IMR-90 (cell line): Measurements from ENCODE around the gene PRLR. TPM values are rescaled to one million over a fixed set of nuclear protein-coding genes. Genes with fewer than 3 reads are reported as not detected.

ENCODE experiments used
- ATAC-seq: fragments of 200-7000 bp; cut with Tn5 transposase; 2 replicates; pipeline ENCODE4 v1.9.1; 2020; ENCODE audit warnings: low read depth, mild to moderate bottlenecking, moderate library complexity
- BruUV-seq: library from RNA; stranded (reverse); fragments of 400-500 nt; replicated peaks from 2 replicates; lab custom pipeline; 2021; lab: Mats Ljungman, UMichigan
- CTCF ChIA-PET: fragments of 300-600 bp; formaldehyde crosslinking; extraction: SDS; loops from one replicate; lab custom pipeline; 2021; ENCODE audit warnings: antibody characterized with exemption; lab: Yijun Ruan, JAX
- POLR2A ChIA-PET: fragments of 300-600 bp; sonication (Branson Sonifier 250); formaldehyde crosslinking; loops from one replicate; lab custom pipeline; 2022; ENCODE audit warnings: antibody characterized with exemption; ENCODE audit not compliant: unreplicated experiment; lab: Charles Lee
- DNase-seq: peaks from one replicate; pipeline ENCODE4 v3.0.0; 2013
- H2AFZ ChIP-seq: replicated peaks from 2 replicates; pipeline ENCODE3; 2013; ENCODE audit warnings: low read length, mild to moderate bottlenecking; ENCODE audit not compliant: poor library complexity
- H2AK5ac ChIP-seq: 2 replicates; pipeline ENCODE4 v1.6.1; 2013; ENCODE audit warnings: low read depth, low read length, inconsistent platforms
- H2AK9ac ChIP-seq: replicated peaks from 2 replicates; pipeline ENCODE3; 2013; ENCODE audit warnings: mild to moderate bottlenecking, low read depth, low read length, moderate library complexity; ENCODE audit not compliant: poor library complexity
- H2BK120ac ChIP-seq: 2 replicates; pipeline ENCODE4 v1.6.1; 2013; ENCODE audit warnings: low read depth, low read length, inconsistent platforms
- H2BK15ac ChIP-seq: 3 replicates; pipeline ENCODE4 v1.6.1; 2013; ENCODE audit warnings: low read depth, low read length, inconsistent platforms
- H2BK20ac ChIP-seq: 2 replicates; pipeline ENCODE4 v1.6.1; 2013; ENCODE audit warnings: low read depth, mild to moderate bottlenecking, inconsistent platforms, low read length, moderate library complexity
- H2BK5ac ChIP-seq: 2 replicates; pipeline ENCODE4 v1.6.1; 2013; ENCODE audit warnings: mild to moderate bottlenecking, low read depth, low read length, inconsistent platforms; ENCODE audit not compliant: poor library complexity, severe bottlenecking
- H3K14ac ChIP-seq: replicated peaks from 2 replicates; pipeline ENCODE4 v1.6.1; 2013; ENCODE audit warnings: low read depth, low read length, inconsistent platforms
- H3K18ac ChIP-seq: 2 replicates; pipeline ENCODE4 v1.6.1; 2013; ENCODE audit warnings: low read depth, low read length, control low read depth
- H3K23ac ChIP-seq: 2 replicates; pipeline ENCODE4 v1.6.1; 2013; ENCODE audit warnings: low read depth, low read length, inconsistent platforms
- H3K27ac ChIP-seq: 2 replicates; pipeline ENCODE4 v1.5.1; 2013; ENCODE audit warnings: mild to moderate bottlenecking, control low read depth, low read length; ENCODE audit not compliant: insufficient read depth
- H3K27me3 ChIP-seq: 2 replicates; pipeline ENCODE4 v1.6.1; 2013; ENCODE audit warnings: low read length; ENCODE audit not compliant: control insufficient read depth, insufficient read depth
- H3K36me3 ChIP-seq: 2 replicates; pipeline ENCODE4 v1.6.1; 2013; ENCODE audit warnings: low read length, mixed read lengths; ENCODE audit not compliant: control insufficient read depth, insufficient read depth
- H3K4ac ChIP-seq: 2 replicates; pipeline ENCODE4 v1.6.1; 2013; ENCODE audit warnings: low read depth, low read length, inconsistent platforms
- H3K4me1 ChIP-seq: 2 replicates; pipeline ENCODE4 v1.6.1; 2013; ENCODE audit warnings: low read length, mixed read lengths; ENCODE audit not compliant: control insufficient read depth, insufficient read depth
- H3K4me2 ChIP-seq: 2 replicates; pipeline ENCODE4 v1.6.1; 2013; ENCODE audit warnings: low read depth, mild to moderate bottlenecking, control low read depth, low read length, moderate library complexity
- H3K4me3 ChIP-seq: 2 replicates; pipeline ENCODE4 v1.5.1; 2013; ENCODE audit warnings: low read depth, mild to moderate bottlenecking, control low read depth, low read length, moderate library complexity; ENCODE audit not compliant: insufficient read depth
- H3K56ac ChIP-seq: 2 replicates; pipeline ENCODE4 v1.6.1; 2013; ENCODE audit warnings: low read length, inconsistent platforms; ENCODE audit not compliant: insufficient read depth; ENCODE audit errors: extremely low read depth
- H3K79me1 ChIP-seq, 2 experiments: 2 replicates each; pipeline ENCODE4 v1.6.1; 2013; ENCODE audit warnings: low read length in 2 of 2, inconsistent platforms in 1 of 2, low read depth in 1 of 2
- H3K9ac ChIP-seq: 2 replicates; pipeline ENCODE4 v1.6.1; 2013; ENCODE audit warnings: low read depth, low read length, control low read depth
- H3K9me1 ChIP-seq: 2 replicates; pipeline ENCODE4 v1.6.1; 2013; ENCODE audit warnings: low read length, inconsistent platforms; ENCODE audit not compliant: insufficient read depth
- H3K9me3 ChIP-seq: 2 replicates; pipeline ENCODE4 v1.6.1; 2013; ENCODE audit warnings: low read length; ENCODE audit not compliant: control insufficient read depth, insufficient read depth
- H4K20me1 ChIP-seq: 2 replicates; pipeline ENCODE4 v1.6.1; 2013; ENCODE audit warnings: low read length, inconsistent platforms; ENCODE audit not compliant: insufficient read depth
- H4K5ac ChIP-seq: 2 replicates; pipeline ENCODE4 v1.6.1; 2013; ENCODE audit warnings: mild to moderate bottlenecking, low read depth, low read length, control low read depth
- H4K8ac ChIP-seq, 2 experiments: 2 replicates each; pipeline ENCODE4 v1.6.1; 2013; ENCODE audit warnings: low read depth in 2 of 2, low read length in 2 of 2, control low read depth in 1 of 2, inconsistent platforms in 1 of 2
- H4K91ac ChIP-seq: 2 replicates; pipeline ENCODE4 v1.6.1; 2013; ENCODE audit warnings: low read depth, low read length, inconsistent platforms; ENCODE audit not compliant: insufficient read depth
- BHLHE40 ChIP-seq: fragments of 150-350 bp; IDR thresholded peaks from 2 replicates; pipeline ENCODE4 v1.6.1; 2016; ENCODE audit warnings: mild to moderate bottlenecking, low read depth, low read length
- CEBPB ChIP-seq: IDR thresholded peaks from 2 replicates; pipeline ENCODE4 v1.6.1; 2012; ENCODE audit warnings: low read depth, low read length, improper control_type of control experiment
- CHD1 ChIP-seq: IDR thresholded peaks from 2 replicates; pipeline ENCODE4 v1.6.1; 2012; ENCODE audit warnings: low read depth, low read length, improper control_type of control experiment
- CTCF ChIP-seq: conservative IDR thresholded peaks from 2 replicates; pipeline ENCODE4 v1.5.1; 2012; ENCODE audit warnings: mild to moderate bottlenecking, low read depth, low read length, improper control_type of control experiment
- MAFK ChIP-seq: IDR thresholded peaks from 2 replicates; pipeline ENCODE4 v1.6.1; 2012; ENCODE audit warnings: low read depth, low read length, improper control_type of control experiment
- MAZ ChIP-seq: IDR thresholded peaks from 2 replicates; pipeline ENCODE4 v1.6.1; 2012; ENCODE audit warnings: low read depth, mild to moderate bottlenecking, low read length, improper control_type of control experiment, moderate library complexity, borderline replicate concordance
- MXI1 ChIP-seq: IDR thresholded peaks from 2 replicates; pipeline ENCODE4 v1.6.1; 2012; ENCODE audit warnings: low read depth, mild to moderate bottlenecking, low read length, moderate library complexity, borderline replicate concordance
- NFE2L2 ChIP-seq: fragments of 150-350 bp; IDR thresholded peaks from 2 replicates; pipeline ENCODE4 v1.6.1; 2016; ENCODE audit warnings: low read depth, mild to moderate bottlenecking, low read length
- POLR2A ChIP-seq: IDR thresholded peaks from 2 replicates; pipeline ENCODE4 v1.6.1; 2012; ENCODE audit warnings: mild to moderate bottlenecking, low read depth, low read length
- RAD21 ChIP-seq: IDR thresholded peaks from 2 replicates; pipeline ENCODE4 v1.6.1; 2012; ENCODE audit warnings: low read length, improper control_type of control experiment
- RCOR1 ChIP-seq: IDR thresholded peaks from 2 replicates; pipeline ENCODE4 v1.6.1; 2012; ENCODE audit warnings: mild to moderate bottlenecking, low read length, improper control_type of control experiment; ENCODE audit not compliant: insufficient replicate concordance
- RFX5 ChIP-seq: IDR thresholded peaks from 2 replicates; pipeline ENCODE4 v1.8.0; 2012; ENCODE audit warnings: low read depth, mild to moderate bottlenecking, low read length, moderate library complexity
- SMC3 ChIP-seq: fragments of 150-350 bp; IDR thresholded peaks from 2 replicates; pipeline ENCODE4 v1.6.1; 2016; ENCODE audit warnings: low read depth, mild to moderate bottlenecking, antibody characterized with exemption, low read length, moderate library complexity
- USF2 ChIP-seq: fragments of 150-350 bp; IDR thresholded peaks from 2 replicates; pipeline ENCODE4 v1.6.1; 2017; ENCODE audit warnings: mild to moderate bottlenecking, antibody characterized with exemption, low read length, low read depth
- WGBS, 2 experiments: methylation state at CpG; one replicate each; pipeline versions ENCODE4 v1.1.5 to v1.1.7; 2013; ENCODE audit warnings: missing lambda C conversion rate in 2 of 2; ENCODE audit not compliant: insufficient read length in 1 of 2; ENCODE audit errors: extremely low coverage in 2 of 2; 5-methylcytosine and 5-hydroxymethylcytosine counted together
- dilution Hi-C: fragments of 300-500 bp; cut with HindIII; formaldehyde crosslinking; loops from one replicate; pipeline ENCODE4 v1.14.3; 2018; ENCODE audit warnings: low sequenced_read_pairs; ENCODE audit not compliant: unreplicated experiment
- in situ Hi-C: fragments of 300-500 bp; cut with MboI; formaldehyde crosslinking; loops from 3 replicates; pipeline ENCODE4 v1.14.3; 2019; ENCODE audit warnings: low sequenced_read_pairs, inconsistent platforms, mixed read lengths
- intact Hi-C: fragments of 100-400 bp; cut with micrococcal nuclease; formaldehyde crosslinking; loops from 2 replicates; pipeline ENCODE4 v1.10.0; 2022
- polyA plus RNA-seq, 3 experiments: library from polyadenylated mRNA; depleted of rRNA; stranded (reverse); fragments of >200 nt; gene quantifications; 2 replicates each; pipeline ENCODE4 v1.2.3, GENCODE V29; 2012; ENCODE audit warnings: low replicate concordance in 1 of 3
- total RNA-seq: library from RNA; depleted of rRNA; stranded (reverse); fragments of >200 nt; gene quantifications from 2 replicates; pipeline ENCODE4 v1.2.3, GENCODE V29; 2012

PRLR gene
- total and polyA plus RNA-seq, 2 of the 4 experiments (the other 2 are of a cell fraction) = 0.24 to 0.54 TPM

- Histone ChIP-seq H3K4me1 (peaks cover 4% of the 10 kb centered on the region; the same call in 1 of the 2 replicates), H3K14ac (0 out of 2 replicates have a peak overlapping the region, but pooled peaks have one; percentile 6), H3K4me3 (no peak overlapping the region), H3K79me1 (no peaks in the 10 kb centered on the region), H2BK20ac (no peak overlapping the region), H2BK15ac (no peak overlapping the region), H3K4ac (no peak overlapping the region), H3K27ac (no peak overlapping the region), H2AK5ac (no peak overlapping the region), H3K23ac (no peak overlapping the region), H4K8ac (no peak overlapping the region), H2BK5ac (no peak overlapping the region), H4K91ac (no peak overlapping the region), H4K5ac (no peak overlapping the region), H3K4me2 (no peak overlapping the region), H3K9me1 (no peaks in the 10 kb centered on the region), H2AFZ (no peak overlapping the region), H3K9me3 (no peaks in the 10 kb centered on the region), H3K9ac (no peak overlapping the region), H2BK120ac (no peak overlapping the region), H3K56ac (no peak overlapping the region), H3K18ac (no peak overlapping the region; the same call in 1 of the 2 replicates), H3K27me3 (no peaks in the 10 kb centered on the region; the same call in 1 of the 2 replicates), H3K36me3 (no peaks in the 10 kb centered on the region), H2AK9ac (no peak overlapping the region), H4K20me1 (no peaks in the 10 kb centered on the region)
- TF ChIP-seq MAFK = no peak
- no peak for TF ChIP-seq BHLHE40
- no peak for TF ChIP-seq MAZ
- no peak for TF ChIP-seq CHD1
- TF ChIP-seq MXI1 = no peak
- TF ChIP-seq CTCF = no peak
- TF ChIP-seq USF2 = no peak
- TF ChIP-seq CEBPB = no peak
- no peak for TF ChIP-seq SMC3
- TF ChIP-seq RCOR1 = no peak
- TF ChIP-seq RAD21 = no peak
- no peak for TF ChIP-seq POLR2A
- TF ChIP-seq RFX5 = no peak
- no peak for TF ChIP-seq NFE2L2
- in situ Hi-C loops (no loop called here), intact Hi-C loops (no loop called here), dilution Hi-C loops (no loop called here)
- DNase-seq (peak; percentile 66), ATAC-seq (0 out of 2 replicates have a peak, but pooled peaks have one; percentile 19)
- no CpG with 5 or more reads among the region's 5 CpGs for WGBS, 2 experiments
- no TSS peak for BruUV-seq
- ChIA-PET POLR2A (no interaction called here), CTCF (no interaction called here)
These were observed 199.0 kb downstream of the PRLR start for GRCh38 chr5:35031276-35031675.
